ENCODE data around the gene SULT4A1.

Gene SULT4A1

DNA sequence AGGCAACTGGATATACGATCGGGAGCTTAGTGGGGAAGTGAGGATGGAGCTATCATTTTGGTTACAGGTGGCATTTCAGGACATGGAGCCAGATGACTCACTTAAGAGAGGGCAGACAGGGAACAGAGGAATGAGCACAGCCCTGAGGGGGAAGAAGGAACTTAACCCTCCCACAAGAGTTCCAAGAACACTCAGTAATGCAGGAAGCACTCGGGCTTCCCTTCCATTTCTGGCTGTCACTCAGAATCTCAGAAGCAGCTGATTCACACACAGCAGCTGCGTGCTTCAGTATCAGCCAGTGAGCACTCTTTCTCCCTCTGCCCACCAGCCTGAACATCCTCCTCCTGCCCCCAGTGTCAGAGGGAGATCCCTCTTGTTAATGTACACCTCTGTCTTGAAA, 85.0 kb downstream of the SULT4A1 start:
- peak; percentile 79 for DNase-seq (ENCODE audit: low read depth)
- TF ChIP-seq, protein P1, sequence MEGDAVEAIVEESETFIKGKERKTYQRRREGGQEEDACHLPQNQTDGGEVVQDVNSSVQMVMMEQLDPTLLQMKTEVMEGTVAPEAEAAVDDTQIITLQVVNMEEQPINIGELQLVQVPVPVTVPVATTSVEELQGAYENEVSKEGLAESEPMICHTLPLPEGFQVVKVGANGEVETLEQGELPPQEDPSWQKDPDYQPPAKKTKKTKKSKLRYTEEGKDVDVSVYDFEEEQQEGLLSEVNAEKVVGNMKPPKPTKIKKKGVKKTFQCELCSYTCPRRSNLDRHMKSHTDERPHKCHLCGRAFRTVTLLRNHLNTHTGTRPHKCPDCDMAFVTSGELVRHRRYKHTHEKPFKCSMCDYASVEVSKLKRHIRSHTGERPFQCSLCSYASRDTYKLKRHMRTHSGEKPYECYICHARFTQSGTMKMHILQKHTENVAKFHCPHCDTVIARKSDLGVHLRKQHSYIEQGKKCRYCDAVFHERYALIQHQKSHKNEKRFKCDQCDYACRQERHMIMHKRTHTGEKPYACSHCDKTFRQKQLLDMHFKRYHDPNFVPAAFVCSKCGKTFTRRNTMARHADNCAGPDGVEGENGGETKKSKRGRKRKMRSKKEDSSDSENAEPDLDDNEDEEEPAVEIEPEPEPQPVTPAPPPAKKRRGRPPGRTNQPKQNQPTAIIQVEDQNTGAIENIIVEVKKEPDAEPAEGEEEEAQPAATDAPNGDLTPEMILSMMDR (conservative IDR thresholded peaks at IDR 0.05; ENCODE audit: low read length) = no peak; the same call in 1 of the 2 replicates
- no peak overlapping the region for H3K4me3 ChIP-seq (ENCODE audit: low read length)

DNA sequence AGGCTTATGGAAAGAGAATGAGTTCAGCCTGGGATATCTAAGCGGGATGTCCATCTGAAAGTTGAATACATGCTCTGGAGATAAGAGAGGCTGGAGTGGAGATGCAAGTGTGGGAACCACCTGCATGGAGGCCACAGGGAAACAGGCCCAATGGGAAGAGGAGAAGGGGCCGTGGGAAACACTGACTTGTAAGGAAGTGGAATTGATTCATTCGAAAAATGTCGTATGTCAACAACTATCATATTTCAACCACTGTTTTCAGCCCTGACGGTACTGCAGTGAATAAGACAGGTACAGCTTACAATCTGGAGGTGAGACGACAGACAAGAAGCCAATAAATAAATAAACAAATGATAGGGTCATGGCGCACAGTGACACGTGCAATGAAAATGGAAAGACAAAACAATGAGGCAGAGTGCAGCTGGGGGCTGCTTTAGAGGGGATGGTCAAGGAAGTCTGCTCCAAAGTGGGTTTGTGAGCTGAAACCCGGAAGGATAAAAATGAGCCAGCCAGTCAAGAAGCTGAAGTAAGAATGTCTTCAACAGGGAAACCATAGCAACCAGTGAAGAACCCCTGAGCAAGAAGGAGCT, 86.1 kb downstream of the SULT4A1 start:
- no peak overlapping the region for H3K4me3 ChIP-seq (ENCODE audit: low read length)
- TF ChIP-seq, protein P1 (conservative IDR thresholded peaks at IDR 0.05; ENCODE audit: low read length) = no peak
- DNase-seq (ENCODE audit: low read depth) = no peak
